CD4-positive, alpha-beta T cell treated with Interleukin-2 at 100 ng/mL for 4 hours (primary cell): ENCODE results near the gene ZFY.
"Not testable (repeated sequence)": the region's sequence is repeated elsewhere in the genome, so short reads cannot be mapped to it uniquely, and the experiment has no call there.

Source experiments
- DNase-seq: peaks from one replicate; pipeline ENCODE4 v3.0.0-alpha.2; 2020; ENCODE audit warnings: low spot score

The ZFY gene

DNA sequence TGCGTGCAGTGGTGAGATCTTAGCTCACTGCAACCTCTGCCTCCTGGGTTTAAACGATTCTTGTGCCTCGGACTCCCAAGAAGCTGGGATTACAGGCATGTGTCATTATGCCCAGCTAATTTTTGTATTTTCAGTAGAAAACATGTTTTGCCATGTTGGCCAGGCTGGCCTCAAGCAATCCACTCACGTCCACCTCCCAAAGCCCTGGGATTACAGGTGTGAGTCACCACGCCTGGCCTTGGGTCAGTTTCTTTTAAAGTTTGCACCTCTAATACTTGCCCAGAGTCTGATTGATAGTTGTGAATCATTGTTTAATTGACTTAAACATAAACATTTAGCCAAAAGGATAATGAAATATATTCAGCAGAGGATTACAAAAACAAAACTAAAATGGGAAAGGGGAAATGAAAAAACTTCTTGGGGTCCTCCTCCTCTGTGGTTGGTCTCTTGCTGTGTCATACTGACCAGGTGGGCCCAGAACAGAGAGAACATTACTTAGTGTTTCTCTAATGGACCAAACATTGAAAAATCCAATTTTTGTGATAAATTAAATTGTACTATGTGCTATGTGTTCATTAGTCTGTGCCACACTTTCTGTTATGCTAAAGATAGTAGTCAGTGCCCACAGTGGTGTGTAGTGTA, 38.0 kb downstream of the ZFY start:
- no peak for DNase-seq

DNA sequence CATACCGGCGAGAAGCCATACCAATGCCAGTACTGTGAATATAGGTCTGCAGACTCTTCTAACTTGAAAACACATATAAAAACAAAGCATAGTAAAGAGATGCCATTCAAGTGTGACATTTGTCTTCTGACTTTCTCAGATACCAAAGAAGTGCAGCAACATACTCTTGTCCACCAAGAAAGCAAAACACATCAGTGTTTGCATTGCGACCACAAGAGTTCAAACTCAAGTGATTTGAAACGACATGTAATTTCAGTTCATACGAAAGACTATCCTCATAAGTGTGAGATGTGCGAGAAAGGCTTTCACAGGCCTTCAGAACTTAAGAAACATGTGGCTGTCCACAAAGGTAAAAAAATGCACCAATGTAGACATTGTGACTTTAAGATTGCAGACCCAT, 44.1 kb downstream of the ZFY start:
- DNase-seq = no peak

DNA sequence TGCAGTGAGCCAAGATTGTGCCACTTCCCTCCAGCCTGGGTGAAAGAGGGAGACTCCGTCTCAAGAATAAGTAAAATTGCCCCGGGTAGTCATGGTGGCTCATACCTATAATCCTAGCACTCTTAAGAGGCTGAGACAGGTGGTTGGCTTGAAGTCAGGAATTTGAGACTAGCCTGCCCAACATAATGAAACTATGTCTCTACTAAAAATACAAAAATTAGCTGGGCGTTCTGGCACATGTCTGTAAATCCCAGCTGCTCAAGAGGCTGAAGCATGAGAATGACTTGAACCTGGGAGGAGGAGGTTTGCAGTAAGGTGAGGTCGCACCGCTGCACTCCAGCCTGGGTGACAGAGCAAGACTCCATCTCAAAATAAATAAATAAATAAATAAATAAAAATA, 49.3 kb downstream of the ZFY start:
- DNase-seq = no peak

DNA sequence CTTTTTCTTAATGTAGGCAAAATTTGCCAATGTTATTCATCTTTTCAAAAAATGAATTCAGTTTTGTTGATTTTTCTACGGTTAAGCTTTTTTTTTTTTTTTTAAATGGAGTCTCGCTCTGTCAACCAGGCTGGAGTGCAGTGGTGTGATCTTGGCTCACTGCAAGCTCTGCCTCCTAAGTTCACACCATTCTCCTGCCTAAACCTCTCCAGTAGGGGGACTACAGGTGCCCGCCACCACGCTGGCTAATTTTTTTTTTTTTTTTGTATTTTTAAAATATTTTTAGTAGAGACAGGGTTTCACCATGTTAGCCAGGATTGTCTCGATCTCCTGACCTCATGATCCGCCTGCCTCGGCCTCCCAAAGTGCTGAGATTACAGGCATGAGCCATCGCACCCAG, 52.0 kb downstream of the ZFY start:
- DNase-seq = not testable (repeated sequence)

DNA sequence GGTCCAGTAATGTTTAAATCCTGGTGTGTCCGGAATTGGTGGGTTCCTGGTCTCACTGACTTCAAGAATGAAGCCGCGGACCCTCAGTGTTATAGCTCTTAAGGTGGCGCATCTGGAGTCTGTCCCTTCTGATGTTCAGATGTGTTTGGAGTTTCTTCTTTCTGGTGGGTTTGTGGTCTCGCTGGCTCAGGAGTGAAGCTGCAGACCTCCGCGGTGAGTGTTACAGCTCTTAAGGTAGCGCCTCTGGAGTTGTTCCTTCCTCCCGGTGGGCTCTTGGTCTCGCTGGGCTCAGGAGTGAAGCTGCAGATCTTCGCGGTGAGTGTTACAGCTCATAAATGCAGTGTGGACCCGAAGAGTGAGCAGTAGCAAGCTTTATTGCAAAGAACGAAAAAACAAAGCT, 62.2 kb downstream of the ZFY start:
- not testable (repeated sequence) for DNase-seq

DNA sequence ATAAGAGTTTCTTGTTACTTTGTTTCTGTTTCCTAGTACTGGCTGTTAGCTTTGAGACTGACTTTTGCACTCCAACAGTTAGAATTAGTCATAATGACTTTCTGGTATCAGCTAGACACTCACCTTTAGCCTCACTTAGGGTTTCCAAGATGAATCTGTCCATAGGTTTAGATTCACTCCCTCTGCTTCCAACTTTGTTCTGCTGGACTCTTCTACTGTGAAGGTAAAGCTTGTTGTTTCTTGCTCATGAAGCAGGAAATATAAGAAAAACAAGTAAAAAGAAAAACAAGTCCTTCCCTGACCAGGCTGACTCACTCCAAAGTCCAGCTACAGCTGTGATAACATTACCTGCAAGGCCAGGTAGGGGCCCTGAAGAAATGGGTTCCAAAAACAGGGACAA, 67.0 kb downstream of the ZFY start:
- peak; percentile 37 for DNase-seq

DNA sequence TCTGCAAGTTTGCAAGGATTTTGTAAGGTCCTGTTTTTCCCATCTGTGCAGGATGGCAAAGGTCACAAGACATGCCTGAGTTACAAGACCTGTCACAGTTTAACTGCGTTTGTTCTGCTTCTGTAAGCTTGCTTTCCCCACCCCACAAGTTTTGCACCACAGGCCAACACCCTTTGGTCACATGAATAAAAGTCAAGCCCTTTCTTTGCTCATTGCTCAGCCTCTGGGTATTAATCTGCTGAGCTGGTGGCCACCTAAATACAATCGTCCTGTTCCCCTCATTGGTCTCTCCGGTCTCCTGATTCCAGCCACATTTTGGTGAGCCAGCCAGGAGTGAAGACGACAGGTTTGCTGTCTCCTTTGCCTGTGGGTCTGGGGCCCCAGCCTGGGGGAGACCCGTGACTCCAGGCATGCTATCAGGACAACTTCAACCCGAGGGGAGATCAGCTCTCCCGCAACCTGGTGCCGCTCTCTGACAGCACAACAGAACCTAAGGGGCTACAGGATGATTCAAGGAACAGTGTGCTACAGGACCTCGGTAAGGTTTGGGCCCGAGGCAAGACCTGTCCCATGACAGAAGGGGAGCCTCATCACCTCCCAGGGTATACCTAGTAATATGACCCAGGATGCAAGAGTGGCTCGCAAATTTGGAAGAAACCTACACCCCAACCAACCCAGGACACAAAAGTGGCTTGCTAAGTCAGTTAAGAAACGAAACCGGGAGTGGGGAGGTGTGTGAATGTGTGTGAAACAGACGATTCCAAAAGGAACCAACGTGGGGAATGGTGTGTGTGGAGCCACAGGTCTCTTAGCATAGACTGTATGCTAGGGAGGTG, 67.7 kb downstream of the ZFY start:
- DNase-seq = peak; percentile 24

DNA sequence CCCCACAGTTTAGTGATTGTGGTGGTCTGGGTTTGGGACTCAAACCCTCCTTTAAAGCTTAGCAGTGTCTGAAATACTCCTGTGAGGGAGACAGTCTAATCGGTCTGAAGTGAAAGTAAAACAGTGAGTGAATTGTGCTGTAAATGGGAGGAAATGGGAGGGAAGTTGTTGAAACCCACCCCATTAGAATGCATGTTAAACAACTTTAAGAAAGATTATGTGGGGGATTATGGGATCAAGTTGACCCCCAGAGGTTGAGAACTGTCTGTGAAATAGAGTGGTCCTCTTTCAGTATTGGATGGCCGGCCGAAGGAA, 68.3 kb downstream of the ZFY start:
- DNase-seq = no peak

DNA sequence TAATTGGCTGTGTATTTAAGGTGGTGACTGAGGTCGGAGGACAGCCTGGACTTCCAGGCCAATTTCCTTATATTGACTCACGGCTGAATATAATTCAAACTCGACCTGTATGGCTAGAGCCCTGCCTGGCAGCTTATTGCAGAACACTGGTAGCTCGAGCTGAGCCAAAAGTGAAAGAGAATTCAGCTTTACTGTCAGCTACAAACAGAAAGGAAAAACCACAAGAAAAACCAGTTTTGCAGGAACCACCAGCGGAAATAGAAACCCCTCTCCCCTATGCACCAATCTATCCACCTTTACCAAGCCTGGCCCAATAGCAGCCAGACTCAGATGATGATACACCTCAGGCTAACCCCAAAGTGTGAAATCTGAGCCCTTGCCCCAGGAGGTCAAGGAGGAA, 68.7 kb downstream of the ZFY start:
- peak; percentile 47 for DNase-seq

DNA sequence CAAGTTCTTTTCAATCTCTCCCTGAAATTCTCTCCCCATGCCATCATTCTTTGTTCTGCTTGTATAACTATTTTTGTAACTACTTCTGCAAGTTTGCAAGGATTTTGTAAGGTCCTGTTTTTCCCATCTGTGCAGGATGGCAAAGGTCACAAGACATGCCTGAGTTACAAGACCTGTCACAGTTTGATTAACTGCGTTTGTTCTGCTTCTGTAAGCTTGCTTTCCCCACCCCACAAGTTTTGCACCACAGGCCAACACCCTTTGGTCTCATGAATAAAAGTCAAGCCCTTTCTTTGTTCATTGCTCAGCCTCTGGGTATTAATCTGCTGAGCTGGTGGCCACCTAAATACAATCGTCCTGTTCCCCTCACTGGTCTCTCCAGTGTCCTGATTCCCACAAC, 70.8 kb downstream of the ZFY start:
- not testable (repeated sequence) for DNase-seq

DNA sequence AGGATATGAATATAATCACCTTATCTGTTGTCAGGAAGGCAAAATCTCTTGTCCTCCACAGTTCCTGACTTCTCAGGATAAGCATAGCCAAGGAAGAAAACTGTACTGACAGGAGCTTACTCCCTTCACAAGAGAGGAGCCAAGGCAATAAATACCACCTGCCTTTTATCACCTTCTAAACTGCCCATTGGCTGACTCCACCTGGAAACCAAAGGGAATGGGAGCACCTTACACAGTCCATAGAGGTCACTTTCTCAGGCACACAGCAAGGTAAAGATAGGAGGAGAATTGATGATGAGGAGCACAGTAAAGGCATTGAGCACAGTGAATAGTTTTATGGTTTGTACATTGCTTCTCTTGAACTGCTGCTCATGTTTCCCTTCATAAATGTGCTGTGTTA, 72.8 kb downstream of the ZFY start:
- no peak for DNase-seq

DNA sequence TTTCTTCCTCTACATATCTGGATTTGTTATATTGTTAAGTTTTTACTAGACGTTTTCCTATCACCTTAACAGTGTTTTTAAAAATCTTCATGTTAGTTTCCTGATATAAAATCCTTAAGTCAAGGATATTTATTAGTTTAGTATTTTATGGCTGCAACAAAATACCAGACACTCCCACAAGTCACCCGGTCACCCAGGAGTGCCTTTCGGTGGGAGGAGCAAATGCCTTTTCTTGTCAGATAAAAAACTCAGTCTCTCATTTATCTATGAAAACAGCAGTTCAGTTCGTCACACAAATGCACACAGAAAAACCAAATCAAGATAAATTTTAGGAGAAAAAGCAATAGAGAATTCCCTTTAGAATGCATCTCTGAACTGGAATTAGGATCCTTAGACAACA, 77.0 kb downstream of the ZFY start:
- DNase-seq = no peak

DNA sequence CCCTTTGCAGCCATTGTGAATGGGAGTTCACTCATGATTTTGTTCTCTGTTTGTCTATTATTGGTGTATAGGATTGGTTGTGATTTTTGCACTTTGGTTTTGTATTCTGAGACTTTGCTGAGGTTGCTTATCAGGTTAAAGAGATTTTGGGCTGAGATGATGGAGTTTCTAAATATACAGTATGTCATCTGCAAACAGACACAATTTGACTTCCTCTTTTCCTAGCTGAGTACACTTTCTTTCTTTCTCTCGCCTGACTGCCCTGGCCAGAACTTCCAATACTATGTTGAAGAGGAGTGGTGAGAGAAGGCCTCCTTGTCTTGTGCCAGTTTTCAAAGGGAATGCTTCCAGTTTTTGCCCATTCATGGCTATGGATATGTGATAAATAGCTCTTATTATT, 81.4 kb downstream of the ZFY start:
- DNase-seq = no peak

DNA sequence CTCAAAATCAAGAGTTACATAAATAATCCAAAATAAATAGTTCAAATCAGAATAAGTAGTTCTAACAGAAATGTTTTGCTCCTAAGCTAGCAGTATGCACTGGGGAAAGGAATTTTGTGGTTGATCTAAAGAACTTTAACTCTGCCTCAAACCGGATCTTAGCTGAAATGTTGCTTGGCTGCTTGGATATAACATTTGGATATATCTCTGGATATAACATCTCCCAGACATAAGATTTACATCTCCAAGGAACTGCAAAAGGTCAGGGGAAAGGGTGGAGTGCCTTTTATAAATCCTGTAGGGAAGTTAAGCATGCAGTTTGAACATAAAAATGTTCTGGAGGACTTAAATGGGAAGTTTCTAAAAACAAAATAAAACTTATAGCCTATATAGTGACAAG, 83.4 kb downstream of the ZFY start:
- DNase-seq = no peak

DNA sequence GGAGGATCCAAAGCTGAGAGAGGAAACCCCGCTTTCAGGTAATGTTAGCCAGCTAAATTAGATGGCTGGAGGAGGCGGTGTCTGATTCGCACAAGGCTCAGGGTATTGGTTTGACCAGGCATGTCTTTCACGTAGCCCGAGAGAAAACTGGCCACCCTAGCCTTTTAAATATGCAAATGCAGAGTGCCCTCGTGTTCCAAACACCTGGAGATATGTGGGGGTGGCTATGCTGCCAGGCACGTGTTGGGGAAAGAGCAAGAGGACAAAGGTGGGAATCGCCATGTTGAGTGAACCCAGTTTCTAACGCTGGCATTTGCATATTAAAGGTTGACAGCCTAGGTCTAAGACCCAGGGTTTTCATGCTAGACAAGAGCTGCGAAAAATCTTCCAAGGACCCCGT, 84.4 kb downstream of the ZFY start:
- no peak for DNase-seq

DNA sequence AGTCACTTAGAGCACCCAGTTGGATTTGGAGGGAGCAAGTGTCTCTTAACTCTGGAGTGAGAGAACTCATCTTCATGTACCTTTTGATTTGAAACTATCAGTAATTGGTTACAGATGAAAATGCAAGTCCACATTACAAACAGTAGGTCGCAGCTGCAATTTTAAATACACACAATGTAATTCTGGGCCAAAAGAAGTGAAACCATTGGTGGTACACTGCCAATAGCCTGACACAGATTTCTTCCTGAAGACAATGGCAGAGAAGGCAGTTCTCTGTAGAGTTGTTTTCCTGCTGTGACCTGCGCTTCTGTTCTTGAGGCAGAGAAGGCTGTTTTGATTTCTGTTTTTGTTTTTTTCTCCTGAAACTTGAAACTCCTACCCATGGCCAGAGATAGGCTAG, 86.0 kb downstream of the ZFY start:
- DNase-seq = no peak

DNA sequence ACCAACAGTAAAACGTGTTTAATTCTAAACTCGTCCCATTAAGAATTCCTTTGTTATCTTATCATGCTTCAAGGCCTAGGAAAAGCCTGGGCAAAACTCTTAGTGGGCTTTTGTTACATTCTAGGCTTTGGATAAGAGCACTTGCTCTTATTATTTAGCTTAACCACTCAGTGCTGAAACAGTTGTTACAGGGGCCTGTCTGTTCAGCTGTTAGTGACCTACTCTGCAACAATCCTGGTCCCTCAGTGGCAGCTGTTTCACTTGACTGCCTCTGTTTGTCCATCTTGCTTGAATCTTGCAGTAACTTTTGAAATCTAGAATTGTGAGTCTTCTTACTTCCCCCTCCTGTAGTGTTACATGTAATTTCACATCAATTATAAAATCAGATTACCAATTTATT, 88.4 kb downstream of the ZFY start:
- DNase-seq = no peak

DNA sequence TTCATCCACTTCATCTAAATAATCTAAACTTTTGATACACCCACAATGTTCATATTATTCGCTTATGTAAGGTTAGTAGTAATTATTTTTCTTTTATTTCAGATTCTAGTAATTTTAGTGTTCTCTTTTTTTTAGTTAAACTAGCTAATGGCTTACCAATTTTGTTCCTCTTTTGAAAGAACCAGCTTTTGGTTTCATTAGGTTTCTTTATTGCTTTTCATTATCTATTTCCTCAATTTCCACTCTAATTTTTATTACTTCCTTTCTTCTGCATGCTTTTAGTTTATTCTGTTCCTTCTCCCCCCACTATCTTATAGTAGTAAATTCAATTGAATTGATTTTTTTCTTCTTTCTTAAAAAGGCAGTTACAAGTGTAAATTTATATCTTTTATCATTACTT, 90.2 kb downstream of the ZFY start:
- DNase-seq = no peak
